Spleen (tissue), 7 donors: ENCODE results near the gene POLL.

Source experiments
- CTCF ChIP-seq, 11 experiments: fragments of 200-600 bp in 7 of 11; fragments of 450-650 bp in 4 of 11; sonication (generic) in 4 of 11; IDR thresholded peaks in 8 of 11; conservative IDR thresholded peaks in 3 of 11; 1 replicate in 7 of 11; 2 replicates in 4 of 11; pipeline versions ENCODE4 v1.4.0 to v1.8.0; 2016 to 2021; ENCODE audit warnings: antibody characterized with exemption in 11 of 11, inconsistent platforms in 4 of 11, mild to moderate bottlenecking in 1 of 11
- POLR2AphosphoS5 ChIP-seq, 3 donors: sonication (generic); formaldehyde crosslinking; IDR thresholded peaks; one replicate each; pipeline ENCODE4 v1.5.1; 2017; ENCODE audit warnings: antibody characterized with exemption in 3 of 3
- donor health status: DM: no; HTN: no; CAD: no; lungs with moderate emphysema.
- donor health status: DM: no; HTN: no; CAD: no.
- donor health status: DM: no; HTN: no; CAD: no.

DNA sequence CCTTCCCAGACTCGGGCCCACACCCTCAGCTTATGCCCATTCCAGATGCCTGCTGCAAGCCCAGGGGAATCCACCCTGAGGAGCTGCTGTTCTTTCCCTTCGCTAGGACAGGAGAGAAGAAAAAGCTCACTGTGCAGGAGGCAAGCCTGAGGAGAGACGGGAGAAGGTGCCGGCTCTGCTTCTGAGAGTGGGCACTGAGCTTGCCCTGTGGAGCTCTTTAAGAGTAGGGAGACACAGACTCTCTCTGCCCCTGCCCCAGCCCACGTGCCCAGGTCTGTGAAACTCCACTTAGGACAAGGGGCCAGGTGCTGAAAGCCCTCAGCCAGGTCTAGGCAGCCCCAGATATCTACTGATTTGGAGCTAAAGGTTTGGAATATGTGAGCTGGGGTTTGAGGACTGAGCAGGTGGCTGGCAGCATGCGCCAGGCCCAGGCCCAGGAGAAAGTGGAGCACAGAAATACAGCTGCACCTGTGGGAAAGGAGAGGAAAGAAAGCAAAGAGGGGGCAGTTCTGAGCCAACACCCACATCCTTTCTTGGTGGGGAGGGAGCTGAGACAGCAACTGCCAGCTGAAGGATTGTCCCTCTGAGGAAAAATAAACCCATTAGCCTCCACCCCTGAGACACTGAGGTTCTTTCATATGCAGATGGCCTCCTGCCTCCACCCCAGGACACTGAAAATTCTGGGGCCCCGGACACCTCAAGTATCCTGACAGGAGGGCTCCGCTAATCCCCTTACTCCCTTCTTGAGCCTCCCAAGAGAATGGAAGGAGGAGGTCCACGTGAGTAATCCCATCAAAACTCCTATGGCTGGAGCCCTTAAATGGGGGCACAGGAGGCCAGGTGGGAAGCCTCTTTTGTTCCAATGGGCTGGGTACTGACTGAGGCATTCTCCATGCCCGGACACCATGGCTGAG lies 7.3 kb downstream of the POLL start:
- TF ChIP-seq CTCF (IDR thresholded peaks at IDR 0.05 in 8 of 11, conservative IDR thresholded peaks at IDR 0.05 in 3 of 11) (no peak), POLR2AphosphoS5 (IDR thresholded peaks at IDR 0.05) (no peak)
